Thymus (tissue), 11 donors: ENCODE data around the gene TMEM254. TPM values are rescaled to one million over a fixed set of nuclear protein-coding genes. Genes with fewer than 3 reads are reported as not detected.
"Not testable (repeated sequence)": the region's sequence is repeated elsewhere in the genome, so short reads cannot be mapped to it uniquely, and the experiment has no call there.

Experiments used
- DNase-seq, 9 donors: peaks; one replicate each; pipeline ENCODE4 v3.0.0-alpha.2; 2013; ENCODE audit warnings: low spot score in 9 of 9, low read depth in 6 of 9, missing footprints in 1 of 9
- H3K27ac ChIP-seq, 2 donors: one replicate each; pipeline ENCODE4 v1.5.1; 2013; ENCODE audit warnings: control low read depth in 1 of 2, low read depth in 1 of 2, low read length in 1 of 2, mild to moderate bottlenecking in 1 of 2, moderate library complexity in 1 of 2
- H3K27me3 ChIP-seq, 2 donors: one replicate each; pipeline ENCODE4 v1.5.1; 2013; ENCODE audit warnings: low read length in 1 of 2; ENCODE audit not compliant: control insufficient read depth in 2 of 2, insufficient read depth in 1 of 2
- H3K36me3 ChIP-seq, 2 donors: one replicate each; pipeline ENCODE4 v1.5.1; 2013; ENCODE audit warnings: low read length in 1 of 2, mild to moderate bottlenecking in 1 of 2, moderate library complexity in 1 of 2; ENCODE audit not compliant: control insufficient read depth in 2 of 2, insufficient read depth in 2 of 2
- H3K4me1 ChIP-seq, 2 donors: one replicate each; pipeline ENCODE4 v1.5.1; 2013; ENCODE audit warnings: low read length in 2 of 2; ENCODE audit not compliant: control insufficient read depth in 2 of 2, insufficient read depth in 2 of 2
- H3K4me3 ChIP-seq, 2 donors: one replicate each; pipeline ENCODE4 v1.5.1; 2013; ENCODE audit warnings: low read length in 2 of 2, control low read depth in 1 of 2, mild to moderate bottlenecking in 1 of 2
- H3K9me3 ChIP-seq, 2 donors: one replicate each; pipeline ENCODE4 v1.5.1; 2013; ENCODE audit warnings: low read length in 1 of 2, mild to moderate bottlenecking in 1 of 2; ENCODE audit not compliant: control insufficient read depth in 2 of 2, insufficient read depth in 1 of 2
- WGBS: extraction: QIAGEN DNeasy Blood & Tissue Kit; methylation state at CpG from one replicate; pipeline ENCODE4 v1.1.7; 2013; 5-methylcytosine and 5-hydroxymethylcytosine counted together
- polyA plus RNA-seq: library from polyadenylated mRNA; stranded (reverse); fragments of 200-250 nt; gene quantifications from one replicate; pipeline ENCODE4 v1.2.3, GENCODE V29; 2013
- total RNA-seq: library from RNA; stranded (reverse); fragments of 120-200 nt; gene quantifications from one replicate; pipeline ENCODE4 v1.2.4, GENCODE V29; 2013
- donor health status: healthy.

TMEM254 gene
- total and polyA plus RNA-seq, 2 donors, result 10.0 to 20.9 TPM

- H3K9me3 ChIP-seq, result peaks cover 0 to 10% of the 10 kb centered on the region in 2 donors
- DNase-seq, result no peak
- no peak overlapping the region for H3K27ac ChIP-seq
- no peaks in the 10 kb centered on the region for H3K4me1 ChIP-seq
- 98% methylated on average over 1 of the region's 1 CpG for WGBS
- H3K36me3 ChIP-seq, result no peaks in the 10 kb centered on the region
- H3K4me3 ChIP-seq, result no peak overlapping the region
- H3K27me3 ChIP-seq, result no peaks in the 10 kb centered on the region
These were observed 32.5 kb downstream of the TMEM254 start for GRCh38 chr10:80110986-80111385.

GRCh38 chr10:80118669-80119068, 40.2 kb downstream of the TMEM254 start:
- Histone ChIP-seq H3K4me1 (no peaks in the 10 kb centered on the region), H3K27me3 (no peaks in the 10 kb centered on the region), H3K27ac (no peak overlapping the region), H3K4me3 (no peak overlapping the region), H3K9me3 (no peaks in the 10 kb centered on the region), H3K36me3 (no peaks in the 10 kb centered on the region)
- WGBS, result 83% methylated on average over 4 of the region's 4 CpGs
- no peak for DNase-seq

GRCh38 chr10:80122110-80122710, 43.7 kb downstream of the TMEM254 start:
- H3K4me3 ChIP-seq, result no peak overlapping the region
- DNase-seq, result no peak

GRCh38 chr10:80122746-80123145, 44.3 kb downstream of the TMEM254 start:
- WGBS, result 90% methylated on average over 2 of the region's 2 CpGs
- no peaks in the 10 kb centered on the region for H3K9me3 ChIP-seq
- H3K4me1 ChIP-seq, result no peaks in the 10 kb centered on the region
- no peak overlapping the region for H3K4me3 ChIP-seq
- DNase-seq, result no peak
- no peaks in the 10 kb centered on the region for H3K36me3 ChIP-seq
- H3K27me3 ChIP-seq, result no peaks in the 10 kb centered on the region
- H3K27ac ChIP-seq, result no peak overlapping the region

More at GRCh38 chr10:80122110-80122710, 43.7 kb downstream of the TMEM254 start:
- Histone ChIP-seq H3K9me3 (no peaks in the 10 kb centered on the region), H3K27ac (no peak overlapping the region), H3K27me3 (no peaks in the 10 kb centered on the region), H3K4me1 (no peaks in the 10 kb centered on the region), H3K36me3 (no peaks in the 10 kb centered on the region)

GRCh38 chr10:80126876-80127275, 48.4 kb downstream of the TMEM254 start:
- no peaks in the 10 kb centered on the region for H3K36me3 ChIP-seq
- no peak for DNase-seq
- no peak overlapping the region for H3K4me3 ChIP-seq
- H3K9me3 ChIP-seq, result no peaks in the 10 kb centered on the region
- H3K4me1 ChIP-seq, result no peaks in the 10 kb centered on the region
- peaks cover 6 to 13% of the 10 kb centered on the region in 2 donors for H3K27me3 ChIP-seq
- 92% methylated on average over 4 of the region's 4 CpGs for WGBS
- H3K27ac ChIP-seq, result no peak overlapping the region

GRCh38 chr10:80131499-80131901, 53.0 kb downstream of the TMEM254 start:
- Histone ChIP-seq H3K4me1 (no peaks in the 10 kb centered on the region), H3K36me3 (no peaks in the 10 kb centered on the region), H3K27me3 (peaks cover 20 to 38% of the 10 kb centered on the region in 2 donors), H3K9me3 (no peaks in the 10 kb centered on the region), H3K27ac (no peak overlapping the region), H3K4me3 (no peak overlapping the region)
- no peak for DNase-seq
- WGBS, result 95% methylated on average over 6 of the region's 6 CpGs

- no peaks in the 10 kb centered on the region for H3K36me3 ChIP-seq
- 6% methylated on average over 58 of the region's 58 CpGs for WGBS
- no peaks in the 10 kb centered on the region for H3K4me1 ChIP-seq
- H3K27me3 ChIP-seq, result peaks cover 20 to 38% of the 10 kb centered on the region in 2 donors
- DNase-seq, result no peak
- no peak within 1 kb of the TSS for H3K4me3 ChIP-seq
- H3K27ac ChIP-seq, result no peak within 1 kb of the TSS
- H3K9me3 ChIP-seq, result no peaks in the 10 kb centered on the region
These were observed 54.1 kb downstream of the TMEM254 start, which contains the start of gene PLAC9 for GRCh38 chr10:80132299-80133139. Gene PLAC9, plus strand, starts transcription at chr10:80132730. Its CDS starts 33 bp downstream, at chr10:80132763.

GRCh38 chr10:80133206-80133605, 54.7 kb downstream of the TMEM254 start:
- no peaks in the 10 kb centered on the region for H3K9me3 ChIP-seq
- 74% methylated on average over 6 of the region's 6 CpGs for WGBS
- H3K27ac ChIP-seq, result no peak overlapping the region
- no peaks in the 10 kb centered on the region for H3K4me1 ChIP-seq
- H3K27me3 ChIP-seq, result peaks cover 20 to 38% of the 10 kb centered on the region in 2 donors
- H3K36me3 ChIP-seq, result no peaks in the 10 kb centered on the region
- no peak for DNase-seq
- H3K4me3 ChIP-seq, result no peak overlapping the region

GRCh38 chr10:80133687-80134086, 55.2 kb downstream of the TMEM254 start:
- WGBS, result 91% methylated on average over 9 of the region's 9 CpGs
- H3K9me3 ChIP-seq, H3K4me1 ChIP-seq, H3K36me3 ChIP-seq, H3K27ac ChIP-seq, H3K4me3 ChIP-seq, DNase-seq: not testable (repeated sequence)
- H3K27me3 ChIP-seq, result peaks cover 20 to 38% of the 10 kb centered on the region in 2 donors
